IMR-90 (cell line): ENCODE results near the gene EVL. TPM values are rescaled to one million over a fixed set of nuclear protein-coding genes. Genes with fewer than 3 reads are reported as not detected.

ENCODE experiments used
- ATAC-seq: fragments of 200-7000 bp; cut with Tn5 transposase; 2 replicates; pipeline ENCODE4 v1.9.1; 2020; ENCODE audit warnings: low read depth, mild to moderate bottlenecking, moderate library complexity
- BruUV-seq: library from RNA; stranded (reverse); fragments of 400-500 nt; replicated peaks from 2 replicates; lab custom pipeline; 2021; lab: Mats Ljungman, UMichigan
- CTCF ChIA-PET: fragments of 300-600 bp; formaldehyde crosslinking; extraction: SDS; loops from one replicate; lab custom pipeline; 2021; ENCODE audit warnings: antibody characterized with exemption; lab: Yijun Ruan, JAX
- POLR2A ChIA-PET: fragments of 300-600 bp; sonication (Branson Sonifier 250); formaldehyde crosslinking; loops from one replicate; lab custom pipeline; 2022; ENCODE audit warnings: antibody characterized with exemption; ENCODE audit not compliant: unreplicated experiment; lab: Charles Lee
- DNase-seq: peaks from one replicate; pipeline ENCODE4 v3.0.0; 2013
- H2AFZ ChIP-seq: replicated peaks from 2 replicates; pipeline ENCODE3; 2013; ENCODE audit warnings: low read length, mild to moderate bottlenecking; ENCODE audit not compliant: poor library complexity
- H2AK5ac ChIP-seq: 2 replicates; pipeline ENCODE4 v1.6.1; 2013; ENCODE audit warnings: low read depth, low read length, inconsistent platforms
- H2AK9ac ChIP-seq: replicated peaks from 2 replicates; pipeline ENCODE3; 2013; ENCODE audit warnings: mild to moderate bottlenecking, low read depth, low read length, moderate library complexity; ENCODE audit not compliant: poor library complexity
- H2BK120ac ChIP-seq: 2 replicates; pipeline ENCODE4 v1.6.1; 2013; ENCODE audit warnings: low read depth, low read length, inconsistent platforms
- H2BK15ac ChIP-seq: 3 replicates; pipeline ENCODE4 v1.6.1; 2013; ENCODE audit warnings: low read depth, low read length, inconsistent platforms
- H2BK20ac ChIP-seq: 2 replicates; pipeline ENCODE4 v1.6.1; 2013; ENCODE audit warnings: low read depth, mild to moderate bottlenecking, inconsistent platforms, low read length, moderate library complexity
- H2BK5ac ChIP-seq: 2 replicates; pipeline ENCODE4 v1.6.1; 2013; ENCODE audit warnings: mild to moderate bottlenecking, low read depth, low read length, inconsistent platforms; ENCODE audit not compliant: poor library complexity, severe bottlenecking
- H3K14ac ChIP-seq: replicated peaks from 2 replicates; pipeline ENCODE4 v1.6.1; 2013; ENCODE audit warnings: low read depth, low read length, inconsistent platforms
- H3K18ac ChIP-seq: 2 replicates; pipeline ENCODE4 v1.6.1; 2013; ENCODE audit warnings: low read depth, low read length, control low read depth
- H3K23ac ChIP-seq: 2 replicates; pipeline ENCODE4 v1.6.1; 2013; ENCODE audit warnings: low read depth, low read length, inconsistent platforms
- H3K27ac ChIP-seq: 2 replicates; pipeline ENCODE4 v1.5.1; 2013; ENCODE audit warnings: mild to moderate bottlenecking, control low read depth, low read length; ENCODE audit not compliant: insufficient read depth
- H3K27me3 ChIP-seq: 2 replicates; pipeline ENCODE4 v1.6.1; 2013; ENCODE audit warnings: low read length; ENCODE audit not compliant: control insufficient read depth, insufficient read depth
- H3K36me3 ChIP-seq: 2 replicates; pipeline ENCODE4 v1.6.1; 2013; ENCODE audit warnings: low read length, mixed read lengths; ENCODE audit not compliant: control insufficient read depth, insufficient read depth
- H3K4ac ChIP-seq: 2 replicates; pipeline ENCODE4 v1.6.1; 2013; ENCODE audit warnings: low read depth, low read length, inconsistent platforms
- H3K4me1 ChIP-seq: 2 replicates; pipeline ENCODE4 v1.6.1; 2013; ENCODE audit warnings: low read length, mixed read lengths; ENCODE audit not compliant: control insufficient read depth, insufficient read depth
- H3K4me2 ChIP-seq: 2 replicates; pipeline ENCODE4 v1.6.1; 2013; ENCODE audit warnings: low read depth, mild to moderate bottlenecking, control low read depth, low read length, moderate library complexity
- H3K4me3 ChIP-seq: 2 replicates; pipeline ENCODE4 v1.5.1; 2013; ENCODE audit warnings: low read depth, mild to moderate bottlenecking, control low read depth, low read length, moderate library complexity; ENCODE audit not compliant: insufficient read depth
- H3K56ac ChIP-seq: 2 replicates; pipeline ENCODE4 v1.6.1; 2013; ENCODE audit warnings: low read length, inconsistent platforms; ENCODE audit not compliant: insufficient read depth; ENCODE audit errors: extremely low read depth
- H3K79me1 ChIP-seq, 2 experiments: 2 replicates each; pipeline ENCODE4 v1.6.1; 2013; ENCODE audit warnings: low read length in 2 of 2, inconsistent platforms in 1 of 2, low read depth in 1 of 2
- H3K9ac ChIP-seq: 2 replicates; pipeline ENCODE4 v1.6.1; 2013; ENCODE audit warnings: low read depth, low read length, control low read depth
- H3K9me1 ChIP-seq: 2 replicates; pipeline ENCODE4 v1.6.1; 2013; ENCODE audit warnings: low read length, inconsistent platforms; ENCODE audit not compliant: insufficient read depth
- H3K9me3 ChIP-seq: 2 replicates; pipeline ENCODE4 v1.6.1; 2013; ENCODE audit warnings: low read length; ENCODE audit not compliant: control insufficient read depth, insufficient read depth
- H4K20me1 ChIP-seq: 2 replicates; pipeline ENCODE4 v1.6.1; 2013; ENCODE audit warnings: low read length, inconsistent platforms; ENCODE audit not compliant: insufficient read depth
- H4K5ac ChIP-seq: 2 replicates; pipeline ENCODE4 v1.6.1; 2013; ENCODE audit warnings: mild to moderate bottlenecking, low read depth, low read length, control low read depth
- H4K8ac ChIP-seq, 2 experiments: 2 replicates each; pipeline ENCODE4 v1.6.1; 2013; ENCODE audit warnings: low read depth in 2 of 2, low read length in 2 of 2, control low read depth in 1 of 2, inconsistent platforms in 1 of 2
- H4K91ac ChIP-seq: 2 replicates; pipeline ENCODE4 v1.6.1; 2013; ENCODE audit warnings: low read depth, low read length, inconsistent platforms; ENCODE audit not compliant: insufficient read depth
- BHLHE40 ChIP-seq: fragments of 150-350 bp; IDR thresholded peaks from 2 replicates; pipeline ENCODE4 v1.6.1; 2016; ENCODE audit warnings: mild to moderate bottlenecking, low read depth, low read length
- CEBPB ChIP-seq: IDR thresholded peaks from 2 replicates; pipeline ENCODE4 v1.6.1; 2012; ENCODE audit warnings: low read depth, low read length, improper control_type of control experiment
- CHD1 ChIP-seq: IDR thresholded peaks from 2 replicates; pipeline ENCODE4 v1.6.1; 2012; ENCODE audit warnings: low read depth, low read length, improper control_type of control experiment
- ELK1 ChIP-seq: fragments of 150-350 bp; IDR thresholded peaks from 2 replicates; pipeline ENCODE4 v1.6.1; 2016; ENCODE audit warnings: low read depth, mild to moderate bottlenecking, low read length, moderate library complexity, borderline replicate concordance
- MAZ ChIP-seq: IDR thresholded peaks from 2 replicates; pipeline ENCODE4 v1.6.1; 2012; ENCODE audit warnings: low read depth, mild to moderate bottlenecking, low read length, improper control_type of control experiment, moderate library complexity, borderline replicate concordance
- NFE2L2 ChIP-seq: fragments of 150-350 bp; IDR thresholded peaks from 2 replicates; pipeline ENCODE4 v1.6.1; 2016; ENCODE audit warnings: low read depth, mild to moderate bottlenecking, low read length
- RAD21 ChIP-seq: IDR thresholded peaks from 2 replicates; pipeline ENCODE4 v1.6.1; 2012; ENCODE audit warnings: low read length, improper control_type of control experiment
- RCOR1 ChIP-seq: IDR thresholded peaks from 2 replicates; pipeline ENCODE4 v1.6.1; 2012; ENCODE audit warnings: mild to moderate bottlenecking, low read length, improper control_type of control experiment; ENCODE audit not compliant: insufficient replicate concordance
- SMC3 ChIP-seq: fragments of 150-350 bp; IDR thresholded peaks from 2 replicates; pipeline ENCODE4 v1.6.1; 2016; ENCODE audit warnings: low read depth, mild to moderate bottlenecking, antibody characterized with exemption, low read length, moderate library complexity
- USF2 ChIP-seq: fragments of 150-350 bp; IDR thresholded peaks from 2 replicates; pipeline ENCODE4 v1.6.1; 2017; ENCODE audit warnings: mild to moderate bottlenecking, antibody characterized with exemption, low read length, low read depth
- WGBS, 2 experiments: methylation state at CpG; one replicate each; pipeline versions ENCODE4 v1.1.5 to v1.1.7; 2013; ENCODE audit warnings: missing lambda C conversion rate in 2 of 2; ENCODE audit not compliant: insufficient read length in 1 of 2; ENCODE audit errors: extremely low coverage in 2 of 2; 5-methylcytosine and 5-hydroxymethylcytosine counted together
- dilution Hi-C: fragments of 300-500 bp; cut with HindIII; formaldehyde crosslinking; loops from one replicate; pipeline ENCODE4 v1.14.3; 2018; ENCODE audit warnings: low sequenced_read_pairs; ENCODE audit not compliant: unreplicated experiment
- in situ Hi-C: fragments of 300-500 bp; cut with MboI; formaldehyde crosslinking; loops from 3 replicates; pipeline ENCODE4 v1.14.3; 2019; ENCODE audit warnings: low sequenced_read_pairs, inconsistent platforms, mixed read lengths
- intact Hi-C: fragments of 100-400 bp; cut with micrococcal nuclease; formaldehyde crosslinking; loops from 2 replicates; pipeline ENCODE4 v1.10.0; 2022
- polyA plus RNA-seq, 3 experiments: library from polyadenylated mRNA; depleted of rRNA; stranded (reverse); fragments of >200 nt; gene quantifications; 2 replicates each; pipeline ENCODE4 v1.2.3, GENCODE V29; 2012; ENCODE audit warnings: low replicate concordance in 1 of 3
- total RNA-seq: library from RNA; depleted of rRNA; stranded (reverse); fragments of >200 nt; gene quantifications from 2 replicates; pipeline ENCODE4 v1.2.3, GENCODE V29; 2012
- TF ChIP-seq, protein P1 (sequence below): conservative IDR thresholded peaks from 2 replicates; pipeline ENCODE4 v1.5.1; 2012; ENCODE audit warnings: mild to moderate bottlenecking, low read depth, low read length, improper control_type of control experiment

Gene EVL
- total and polyA plus RNA-seq, 2 of the 4 experiments (the other 2 are of a cell fraction) = 7.2 to 36.5 TPM

- H2AK9ac ChIP-seq = peak overlapping the region; percentile 90
- no peaks in the 10 kb centered on the region for H3K9me3 ChIP-seq
- no TSS peak for BruUV-seq
- peak overlapping the region; percentile 75 for H2AK5ac ChIP-seq
- no peak overlapping the region for H2BK20ac ChIP-seq
- peak overlapping the region; percentile 78 for H2BK5ac ChIP-seq
- dilution Hi-C loops = no loop called here
- H2BK120ac ChIP-seq = peak overlapping the region; percentile 42
- ChIA-PET POLR2A (interaction anchor here (0.6 to 0.7 kb wide), 2 partner anchors 15 to 209 kb away, joined by 6 to 9 read pairs; no protein-coding TSS in a partner anchor), CTCF (interaction anchor here (0.6 to 1.8 kb wide), 14 partner anchors 8 to 244 kb away, joined by 3 to 6 read pairs (median 3); no protein-coding TSS in a partner anchor)
- peaks cover 6% of the 10 kb centered on the region for H3K4me1 ChIP-seq
- H3K23ac ChIP-seq = peak overlapping the region; percentile 18; the same call in 1 of the 2 replicates
- peak; percentile 99 for ATAC-seq
- 0 out of 2 replicates have a peak overlapping the region, but pooled peaks have one; percentile 4 for H3K56ac ChIP-seq
- intact Hi-C loops = loop anchor here (1.0 kb wide), 1 partner anchor 211 kb away; no protein-coding TSS in a partner anchor
- peak overlapping the region; percentile 52 for H3K4me3 ChIP-seq
- H3K18ac ChIP-seq = peak overlapping the region; percentile 87
- no peaks in the 10 kb centered on the region for H3K36me3 ChIP-seq
- H4K20me1 ChIP-seq = no peaks in the 10 kb centered on the region
- H4K5ac ChIP-seq = peak overlapping the region; percentile 99
- peak overlapping the region; percentile 10; the same call in 1 of the 3 replicates for H2BK15ac ChIP-seq
- H4K91ac ChIP-seq = peak overlapping the region; percentile 82
- peak overlapping the region; percentile 84 for H3K27ac ChIP-seq
- H3K9me1 ChIP-seq = peaks cover 11% of the 10 kb centered on the region
- WGBS, 2 experiments = 2% methylated on average over 39 of the region's 62 CpGs; no CpG with 5 or more reads in 1 of the 2 experiments
- H3K79me1 ChIP-seq = peaks cover 0 to 4% of the 10 kb centered on the region in 2 experiments; a peak in 1 of 4 replicates
- no peak for TF ChIP-seq RCOR1
- TF ChIP-seq NFE2L2 = no peak
- peak; percentile 96 for TF ChIP-seq USF2
- 0 out of 2 replicates have a peak, but pooled peaks have one; percentile 8 for TF ChIP-seq BHLHE40
- TF ChIP-seq SMC3 = peak; percentile 72
- TF ChIP-seq, protein P1, sequence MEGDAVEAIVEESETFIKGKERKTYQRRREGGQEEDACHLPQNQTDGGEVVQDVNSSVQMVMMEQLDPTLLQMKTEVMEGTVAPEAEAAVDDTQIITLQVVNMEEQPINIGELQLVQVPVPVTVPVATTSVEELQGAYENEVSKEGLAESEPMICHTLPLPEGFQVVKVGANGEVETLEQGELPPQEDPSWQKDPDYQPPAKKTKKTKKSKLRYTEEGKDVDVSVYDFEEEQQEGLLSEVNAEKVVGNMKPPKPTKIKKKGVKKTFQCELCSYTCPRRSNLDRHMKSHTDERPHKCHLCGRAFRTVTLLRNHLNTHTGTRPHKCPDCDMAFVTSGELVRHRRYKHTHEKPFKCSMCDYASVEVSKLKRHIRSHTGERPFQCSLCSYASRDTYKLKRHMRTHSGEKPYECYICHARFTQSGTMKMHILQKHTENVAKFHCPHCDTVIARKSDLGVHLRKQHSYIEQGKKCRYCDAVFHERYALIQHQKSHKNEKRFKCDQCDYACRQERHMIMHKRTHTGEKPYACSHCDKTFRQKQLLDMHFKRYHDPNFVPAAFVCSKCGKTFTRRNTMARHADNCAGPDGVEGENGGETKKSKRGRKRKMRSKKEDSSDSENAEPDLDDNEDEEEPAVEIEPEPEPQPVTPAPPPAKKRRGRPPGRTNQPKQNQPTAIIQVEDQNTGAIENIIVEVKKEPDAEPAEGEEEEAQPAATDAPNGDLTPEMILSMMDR = peak; percentile 92
- TF ChIP-seq CEBPB = no peak
- no peak for TF ChIP-seq CHD1
- TF ChIP-seq MAZ = peak; percentile 65; the same call in 1 of the 2 replicates
- peak; percentile 86 for TF ChIP-seq RAD21
- no peak for TF ChIP-seq ELK1
- H4K8ac ChIP-seq = peak overlapping the region; percentile 98 to 100
- H2AFZ ChIP-seq = peak overlapping the region; percentile 95
- peak overlapping the region; percentile 72 for H3K14ac ChIP-seq
- peak overlapping the region; percentile 86 for H3K9ac ChIP-seq
- H3K4me2 ChIP-seq = peak overlapping the region; percentile 95
- H3K27me3 ChIP-seq = no peaks in the 10 kb centered on the region
- in situ Hi-C loops = loop anchor here (10.0 kb wide), 1 partner anchor 208 kb away; no protein-coding TSS in a partner anchor
- H3K4ac ChIP-seq = peak overlapping the region; percentile 77
- peak; percentile 91 for DNase-seq
Measured at GRCh38 chr14:100192672-100193416, 127.6 kb downstream of the EVL start.
